ENCODE data around the gene PRDX5. TPM values are rescaled to one million over a fixed set of nuclear protein-coding genes. Genes with fewer than 3 reads are reported as not detected.
A peak's percentile ranks its signal among the peaks of the same experiment; 100 is the strongest.

PRDX5 gene
- total and polyA plus RNA-seq, 9 of the 15 experiments (the other 6 are each of a cell fraction or from before 2014, with no cell fraction given) = 40.8 to 327 (median 204) TPM

GRCh38 chr11:64341851-64342791 lies 24.2 kb downstream of the PRDX5 start (continued):
- TF ChIP-seq RREB1 (CRISPR knock-in tag; IDR thresholded peaks at IDR 0.05) (0 out of 2 replicates have a peak, but pooled peaks have one; percentile 4), GABPB2 (CRISPR knock-in tag; conservative IDR thresholded peaks at IDR 0.05) (0 out of 2 replicates have a peak, but pooled peaks have one; percentile 60), SMAD4 (CRISPR knock-in tag; conservative IDR thresholded peaks at IDR 0.05) (peak; percentile 83), RBM39 (optimal IDR thresholded peaks at IDR 0.05; ENCODE audit: low read depth, low read length) (no peak), PHF8 (IDR thresholded peaks at IDR 0.05; ENCODE audit: borderline replicate concordance, low read length) (peak; percentile 82; the same call in 1 of the 2 replicates), BCLAF1 (IDR thresholded peaks at IDR 0.05; ENCODE audit: borderline replicate concordance in 1 of 2, control insufficient read depth in 1 of 2, low read depth in 2 of 2, low read length in 1 of 2) (no peak), ZFPM2 (CRISPR knock-in tag; IDR thresholded peaks at IDR 0.05) (peak; percentile 65; the same call in 1 of the 2 replicates), SUPT5H (IDR thresholded peaks at IDR 0.05) (peak; percentile 70), RNF2 (IDR thresholded peaks at IDR 0.05) (peak; percentile 34; the same call in 1 of the 2 replicates), RB1 (IDR thresholded peaks at IDR 0.05; ENCODE audit: low read depth) (peak; percentile 63), ERF (CRISPR knock-in tag; IDR thresholded peaks at IDR 0.05) (no peak), ZFP36 (IDR thresholded peaks at IDR 0.05; ENCODE audit: low read depth, low read length, partially characterized antibody) (peak; percentile 12), E2F3 (CRISPR knock-in tag; IDR thresholded peaks at IDR 0.05) (no peak), MLX (CRISPR knock-in tag; conservative IDR thresholded peaks at IDR 0.05) (no peak)
